ENCODE results near the gene CDH12. TPM values are rescaled to one million over a fixed set of nuclear protein-coding genes. Genes with fewer than 3 reads are reported as not detected.

Gene CDH12
- total RNA-seq, 4 donors from 2014 or later, result not detected

GRCh38 chr5:21895766-21896350 lies 957.3 kb downstream of the CDH12 start:
- TF ChIP-seq POLR2A (IDR thresholded peaks at IDR 0.05) (no peak), CTCF (IDR thresholded peaks at IDR 0.05 in 4 of 5, conservative IDR thresholded peaks at IDR 0.05 in 1 of 5) (no peak)
- no peak for ATAC-seq
- in situ Hi-C loops (cut with MboI; ENCODE audit: low sequenced_read_pairs in 4 of 4), result no loop called here

GRCh38 chr5:21893161-21893560 lies 960.0 kb downstream of the CDH12 start:
- no peaks in the 10 kb centered on the region for H3K27me3 ChIP-seq
- no peak overlapping the region for H3K27ac ChIP-seq
- DNase-seq (no peak), ATAC-seq (no peak)
- no peaks in the 10 kb centered on the region for H3K9me3 ChIP-seq
- H3K4me1 ChIP-seq, result no peaks in the 10 kb centered on the region
- in situ Hi-C loops (cut with MboI; ENCODE audit: low sequenced_read_pairs in 4 of 4), result no loop called here
- H3K4me3 ChIP-seq, result no peak overlapping the region
- no peaks in the 10 kb centered on the region for H3K36me3 ChIP-seq
- TF ChIP-seq POLR2A (IDR thresholded peaks at IDR 0.05) (no peak), CTCF (IDR thresholded peaks at IDR 0.05 in 4 of 5, conservative IDR thresholded peaks at IDR 0.05 in 1 of 5) (no peak)
- intact Hi-C loops (cut with DNase I; ENCODE audit: low total_unique reads), result no loop called here

More at GRCh38 chr5:21895766-21896350, 957.3 kb downstream of the CDH12 start:
- H3K36me3 ChIP-seq, result no peaks in the 10 kb centered on the region
- no peak for DNase-seq
- no peak overlapping the region for H3K27ac ChIP-seq
- no peaks in the 10 kb centered on the region for H3K4me1 ChIP-seq
- H3K4me3 ChIP-seq, result no peak overlapping the region
- intact Hi-C loops (cut with DNase I; ENCODE audit: low total_unique reads), result no loop called here
- H3K27me3 ChIP-seq, result no peaks in the 10 kb centered on the region
- no peaks in the 10 kb centered on the region for H3K9me3 ChIP-seq

GRCh38 chr5:21889581-21889980 lies 963.6 kb downstream of the CDH12 start:
- Histone ChIP-seq H3K9me3 (no peaks in the 10 kb centered on the region), H3K27me3 (no peaks in the 10 kb centered on the region), H3K4me1 (no peaks in the 10 kb centered on the region), H3K27ac (no peak overlapping the region), H3K36me3 (no peaks in the 10 kb centered on the region), H3K4me3 (no peak overlapping the region)
- intact Hi-C loops (cut with DNase I; ENCODE audit: low total_unique reads) (no loop called here), in situ Hi-C loops (cut with MboI; ENCODE audit: low sequenced_read_pairs in 4 of 4) (no loop called here)
- ATAC-seq, result no peak
- no peak for TF ChIP-seq CTCF (IDR thresholded peaks at IDR 0.05 in 4 of 5, conservative IDR thresholded peaks at IDR 0.05 in 1 of 5)
- no peak for TF ChIP-seq POLR2A (IDR thresholded peaks at IDR 0.05)
- no peak for DNase-seq

GRCh38 chr5:21882074-21882745 lies 970.9 kb downstream of the CDH12 start:
- intact Hi-C loops (cut with DNase I; ENCODE audit: low total_unique reads), result no loop called here
- Histone ChIP-seq H3K36me3 (no peaks in the 10 kb centered on the region), H3K27me3 (no peaks in the 10 kb centered on the region), H3K27ac (no peak overlapping the region), H3K4me3 (no peak overlapping the region), H3K4me1 (no peaks in the 10 kb centered on the region), H3K9me3 (no peaks in the 10 kb centered on the region)
- no peak for ATAC-seq
- no peak for TF ChIP-seq POLR2A (IDR thresholded peaks at IDR 0.05)
- TF ChIP-seq CTCF (IDR thresholded peaks at IDR 0.05 in 4 of 5, conservative IDR thresholded peaks at IDR 0.05 in 1 of 5), result no peak
- DNase-seq, result no peak
- in situ Hi-C loops (cut with MboI; ENCODE audit: low sequenced_read_pairs in 4 of 4), result no loop called here

All from gastrocnemius medialis (tissue), 4 donors.